ENCODE measurements around the gene BLTP1. TPM values are rescaled to one million over a fixed set of nuclear protein-coding genes. Genes with fewer than 3 reads are reported as not detected.

The BLTP1 gene
- total and polyA plus RNA-seq, 4 donors, result 7.0 to 106 (median 61.7) TPM

- 98 to 100% methylated on average over 2 of the region's 2 CpGs for WGBS, 2 donors
- H3K9me3 ChIP-seq (ENCODE audit: control insufficient read depth, low read length), result no peaks in the 10 kb centered on the region
- no peak for DNase-seq
- peaks cover 0 to 2% of the 10 kb centered on the region in 2 donors for H3K4me1 ChIP-seq (ENCODE audit: control insufficient read depth in 1 of 2, insufficient read depth in 2 of 2, low read length in 2 of 2)
- H3K36me3 ChIP-seq (ENCODE audit: control insufficient read depth in 1 of 2, insufficient read depth in 2 of 2, low read length in 1 of 2), result no peaks in the 10 kb centered on the region
- no peak overlapping the region for H3K27ac ChIP-seq (ENCODE audit: low read depth in 1 of 2, low read length in 2 of 2)
- ATAC-seq (ENCODE audit: low FRiP score), result no peak
- intact Hi-C loops (cut with DNase I), result no loop called here
- H3K4me3 ChIP-seq (ENCODE audit: low read length in 2 of 2), result no peak overlapping the region
- no peaks in the 10 kb centered on the region for H3K27me3 ChIP-seq (ENCODE audit: control insufficient read depth in 1 of 2, insufficient read depth in 2 of 2, low read length in 1 of 2)
These were observed 4.7 kb downstream of the BLTP1 start for GRCh38 chr4:122156819-122157218.

GRCh38 chr4:122163301-122163700 lies 11.2 kb downstream of the BLTP1 start:
- no peaks in the 10 kb centered on the region for H3K9me3 ChIP-seq (ENCODE audit: control insufficient read depth, low read length)
- H3K4me3 ChIP-seq (ENCODE audit: low read length in 2 of 2), result no peak overlapping the region
- no peak overlapping the region for H3K27ac ChIP-seq (ENCODE audit: low read depth in 1 of 2, low read length in 2 of 2)
- 92 to 94% methylated on average over 3 of the region's 3 CpGs for WGBS, 2 donors
- intact Hi-C loops (cut with DNase I), result no loop called here
- H3K27me3 ChIP-seq (ENCODE audit: control insufficient read depth in 1 of 2, insufficient read depth in 2 of 2, low read length in 1 of 2), result no peaks in the 10 kb centered on the region
- peaks cover 0 to 2% of the 10 kb centered on the region in 2 donors for H3K4me1 ChIP-seq (ENCODE audit: control insufficient read depth in 1 of 2, insufficient read depth in 2 of 2, low read length in 2 of 2)
- DNase-seq, result no peak
- ATAC-seq (ENCODE audit: low FRiP score), result no peak
- H3K36me3 ChIP-seq (ENCODE audit: control insufficient read depth in 1 of 2, insufficient read depth in 2 of 2, low read length in 1 of 2), result no peaks in the 10 kb centered on the region

- 76 to 84% methylated on average over 1 of the region's 1 CpG for WGBS, 2 donors
- no peaks in the 10 kb centered on the region for H3K36me3 ChIP-seq (ENCODE audit: control insufficient read depth in 1 of 2, insufficient read depth in 2 of 2, low read length in 1 of 2)
- no peaks in the 10 kb centered on the region for H3K27me3 ChIP-seq (ENCODE audit: control insufficient read depth in 1 of 2, insufficient read depth in 2 of 2, low read length in 1 of 2)
- no peak for ATAC-seq (ENCODE audit: low FRiP score)
- no peaks in the 10 kb centered on the region for H3K9me3 ChIP-seq (ENCODE audit: control insufficient read depth, low read length)
- H3K27ac ChIP-seq (ENCODE audit: low read depth in 1 of 2, low read length in 2 of 2), result no peak overlapping the region
- DNase-seq, result no peak
- intact Hi-C loops (cut with DNase I), result no loop called here
- peaks cover 0 to 2% of the 10 kb centered on the region in 2 donors for H3K4me1 ChIP-seq (ENCODE audit: control insufficient read depth in 1 of 2, insufficient read depth in 2 of 2, low read length in 2 of 2)
- H3K4me3 ChIP-seq (ENCODE audit: low read length in 2 of 2), result no peak overlapping the region
These were observed 11.6 kb downstream of the BLTP1 start for GRCh38 chr4:122163767-122164166.

GRCh38 chr4:122167369-122167768 lies 15.2 kb downstream of the BLTP1 start:
- H3K9me3 ChIP-seq (ENCODE audit: control insufficient read depth, low read length), result no peaks in the 10 kb centered on the region
- H3K4me3 ChIP-seq (ENCODE audit: low read length in 2 of 2), result no peak overlapping the region
- intact Hi-C loops (cut with DNase I), result no loop called here
- H3K4me1 ChIP-seq (ENCODE audit: control insufficient read depth in 1 of 2, insufficient read depth in 2 of 2, low read length in 2 of 2), result peaks cover 0 to 2% of the 10 kb centered on the region in 2 donors
- no peak overlapping the region for H3K27ac ChIP-seq (ENCODE audit: low read depth in 1 of 2, low read length in 2 of 2)
- H3K27me3 ChIP-seq (ENCODE audit: control insufficient read depth in 1 of 2, insufficient read depth in 2 of 2, low read length in 1 of 2), result no peaks in the 10 kb centered on the region
- ATAC-seq (ENCODE audit: low FRiP score), result no peak
- WGBS, 2 donors, result 89 to 91% methylated on average over 4 of the region's 4 CpGs
- no peak for DNase-seq
- H3K36me3 ChIP-seq (ENCODE audit: control insufficient read depth in 1 of 2, insufficient read depth in 2 of 2, low read length in 1 of 2), result no peaks in the 10 kb centered on the region

GRCh38 chr4:122170775-122171174 lies 18.6 kb downstream of the BLTP1 start:
- DNase-seq (no peak), ATAC-seq (ENCODE audit: low FRiP score) (no peak)
- no peak overlapping the region for H3K27ac ChIP-seq (ENCODE audit: low read depth in 1 of 2, low read length in 2 of 2)
- no peaks in the 10 kb centered on the region for H3K36me3 ChIP-seq (ENCODE audit: control insufficient read depth in 1 of 2, insufficient read depth in 2 of 2, low read length in 1 of 2)
- WGBS, 2 donors, result 0 to 2% methylated on average over 1 of the region's 1 CpG
- no peaks in the 10 kb centered on the region for H3K27me3 ChIP-seq (ENCODE audit: control insufficient read depth in 1 of 2, insufficient read depth in 2 of 2, low read length in 1 of 2)
- no peak overlapping the region for H3K4me3 ChIP-seq (ENCODE audit: low read length in 2 of 2)
- intact Hi-C loops (cut with DNase I), result no loop called here
- H3K9me3 ChIP-seq (ENCODE audit: control insufficient read depth, low read length), result no peaks in the 10 kb centered on the region
- H3K4me1 ChIP-seq (ENCODE audit: control insufficient read depth in 1 of 2, insufficient read depth in 2 of 2, low read length in 2 of 2), result no peaks in the 10 kb centered on the region

GRCh38 chr4:122171323-122171722 lies 19.2 kb downstream of the BLTP1 start:
- H3K27ac ChIP-seq (ENCODE audit: low read depth in 1 of 2, low read length in 2 of 2), result no peak overlapping the region
- no peak for ATAC-seq (ENCODE audit: low FRiP score)
- H3K4me1 ChIP-seq (ENCODE audit: control insufficient read depth in 1 of 2, insufficient read depth in 2 of 2, low read length in 2 of 2), result no peaks in the 10 kb centered on the region

GRCh38 chr4:122172266-122172665 lies 20.1 kb downstream of the BLTP1 start:
- ATAC-seq (ENCODE audit: low FRiP score), result no peak
- 95% methylated on average over 1 of the region's 1 CpG for WGBS, 2 donors
- intact Hi-C loops (cut with DNase I), result no loop called here

More at GRCh38 chr4:122171323-122171722, 19.2 kb downstream of the BLTP1 start:
- intact Hi-C loops (cut with DNase I), result no loop called here
- Histone ChIP-seq H3K9me3 (ENCODE audit: control insufficient read depth, low read length) (no peaks in the 10 kb centered on the region), H3K4me3 (ENCODE audit: low read length in 2 of 2) (no peak overlapping the region), H3K36me3 (ENCODE audit: control insufficient read depth in 1 of 2, insufficient read depth in 2 of 2, low read length in 1 of 2) (no peaks in the 10 kb centered on the region), H3K27me3 (ENCODE audit: control insufficient read depth in 1 of 2, insufficient read depth in 2 of 2, low read length in 1 of 2) (no peaks in the 10 kb centered on the region)
- DNase-seq, result no peak

GRCh38 chr4:122178961-122179360 lies 26.8 kb downstream of the BLTP1 start:
- 97% methylated on average over 1 of the region's 1 CpG for WGBS, 2 donors
- no peak for DNase-seq
- H3K27me3 ChIP-seq (ENCODE audit: control insufficient read depth in 1 of 2, insufficient read depth in 2 of 2, low read length in 1 of 2), result no peaks in the 10 kb centered on the region
- H3K4me1 ChIP-seq (ENCODE audit: control insufficient read depth in 1 of 2, insufficient read depth in 2 of 2, low read length in 2 of 2), result no peaks in the 10 kb centered on the region
- ATAC-seq (ENCODE audit: low FRiP score), result no peak
- no peaks in the 10 kb centered on the region for H3K9me3 ChIP-seq (ENCODE audit: control insufficient read depth, low read length)
- no peak overlapping the region for H3K4me3 ChIP-seq (ENCODE audit: low read length in 2 of 2)
- intact Hi-C loops (cut with DNase I), result no loop called here
- H3K36me3 ChIP-seq (ENCODE audit: control insufficient read depth in 1 of 2, insufficient read depth in 2 of 2, low read length in 1 of 2), result peaks cover 6 to 7% of the 10 kb centered on the region in 2 donors
- H3K27ac ChIP-seq (ENCODE audit: low read depth in 1 of 2, low read length in 2 of 2), result no peak overlapping the region

More at GRCh38 chr4:122172266-122172665, 20.1 kb downstream of the BLTP1 start:
- Histone ChIP-seq H3K36me3 (ENCODE audit: control insufficient read depth in 1 of 2, insufficient read depth in 2 of 2, low read length in 1 of 2) (no peaks in the 10 kb centered on the region), H3K27ac (ENCODE audit: low read depth in 1 of 2, low read length in 2 of 2) (no peak overlapping the region), H3K27me3 (ENCODE audit: control insufficient read depth in 1 of 2, insufficient read depth in 2 of 2, low read length in 1 of 2) (no peaks in the 10 kb centered on the region), H3K9me3 (ENCODE audit: control insufficient read depth, low read length) (no peaks in the 10 kb centered on the region), H3K4me3 (ENCODE audit: low read length in 2 of 2) (no peak overlapping the region), H3K4me1 (ENCODE audit: control insufficient read depth in 1 of 2, insufficient read depth in 2 of 2, low read length in 2 of 2) (no peaks in the 10 kb centered on the region)
- no peak for DNase-seq

- WGBS, 2 donors, result 98 to 100% methylated on average over 1 of the region's 1 CpG
- no peaks in the 10 kb centered on the region for H3K27me3 ChIP-seq (ENCODE audit: control insufficient read depth in 1 of 2, insufficient read depth in 2 of 2, low read length in 1 of 2)
- H3K9me3 ChIP-seq (ENCODE audit: control insufficient read depth, low read length), result no peaks in the 10 kb centered on the region
- H3K4me3 ChIP-seq (ENCODE audit: low read length in 2 of 2), result no peak overlapping the region
- H3K27ac ChIP-seq (ENCODE audit: low read depth in 1 of 2, low read length in 2 of 2), result no peak overlapping the region
- no peaks in the 10 kb centered on the region for H3K4me1 ChIP-seq (ENCODE audit: control insufficient read depth in 1 of 2, insufficient read depth in 2 of 2, low read length in 2 of 2)
- ATAC-seq (ENCODE audit: low FRiP score) (no peak), DNase-seq (no peak)
- peaks cover 0 to 2% of the 10 kb centered on the region in 2 donors for H3K36me3 ChIP-seq (ENCODE audit: control insufficient read depth in 1 of 2, insufficient read depth in 2 of 2, low read length in 1 of 2)
- intact Hi-C loops (cut with DNase I), result no loop called here
These were observed 43.6 kb downstream of the BLTP1 start for GRCh38 chr4:122195718-122196117.

All from aorta (tissue), 5 donors.